Adrenal gland (tissue), 12 donors: ENCODE results near the gene KRTAP16-1. TPM values are rescaled to one million over a fixed set of nuclear protein-coding genes. Genes with fewer than 3 reads are reported as not detected.

Experiments used
- DNase-seq, 7 donors: peaks; one replicate each; pipeline ENCODE4 v3.0.0-alpha.2; 2019 to 2020
- H3K27ac ChIP-seq, 5 donors: fragments of 200-600 bp; sonication (generic) in 4 of 5; 1 replicate in 3 of 5; 2 replicates in 2 of 5; pipeline versions ENCODE4 v1.5.1 to v1.8.0; 2016 to 2020; ENCODE audit warnings: mild to moderate bottlenecking in 1 of 5
- H3K27me3 ChIP-seq: fragments of 200-600 bp; 2 replicates; pipeline ENCODE4 v1.8.0; 2021
- H3K36me3 ChIP-seq, 2 donors: fragments of 200-600 bp; replicated peaks in 1 of 2; 1 replicate in 1 of 2; 2 replicates in 1 of 2; pipeline versions ENCODE4 v1.5.1 to v1.8.0; 2018 to 2022
- H3K4me1 ChIP-seq, 2 donors: fragments of 200-600 bp; replicated peaks in 1 of 2; 1 replicate in 1 of 2; 2 replicates in 1 of 2; pipeline versions ENCODE4 v1.5.1 to v1.8.0; 2018 to 2021
- H3K4me3 ChIP-seq, 4 donors: fragments of 200-600 bp; sonication (generic) in 3 of 4; one replicate each; pipeline ENCODE4 v1.5.1; 2016 to 2018
- H3K9me3 ChIP-seq, 3 donors: fragments of 200-600 bp; sonication (generic) in 1 of 3; replicated peaks in 1 of 3; 1 replicate in 2 of 3; 2 replicates in 1 of 3; pipeline versions ENCODE4 v1.5.1 to v1.8.0; 2016 to 2021
- POLR2A ChIP-seq, 2 donors: fragments of 450-650 bp; IDR thresholded peaks; one replicate each; pipeline ENCODE4 v1.6.1; 2017; ENCODE audit warnings: antibody characterized with exemption in 2 of 2, mild to moderate bottlenecking in 2 of 2, moderate library complexity in 1 of 2
- WGBS, 4 donors: extraction: QIAGEN DNeasy Blood & Tissue Kit in 2 of 4; methylation state at CpG; one replicate each; pipeline versions ENCODE4 v1.1.5 to v1.1.7; 2013 to 2017; 5-methylcytosine and 5-hydroxymethylcytosine counted together
- intact Hi-C, 2 donors: fragments of 100-400 bp; cut with DNase I; formaldehyde crosslinking; loops; one replicate each; pipeline versions ENCODE4 v1.14.1 to v1.15.0; 2022 to 2023
- polyA plus RNA-seq, 3 donors: library from polyadenylated mRNA; stranded (reverse); fragments of 200-250 nt in 2 of 3; fragments of 350-450 nt in 1 of 3; fragmentation: Illumina TruSeq in 1 of 3; extraction: RNeasy Lipid Tissue Mini Kit (QIAGEN cat#74804) in 1 of 3; gene quantifications; one replicate each; pipeline ENCODE4 v1.2.3, GENCODE V29; 2013 to 2014
- total RNA-seq, 9 donors: library from RNA; depleted of rRNA in 4 of 9; stranded (reverse); fragments of >200 nt in 4 of 9; fragments of 120-200 nt in 1 of 9; fragmentation: NEBNext Ultra II Directional in 1 of 9; extraction: Animal tissue kit (Norgen Biotek cat#: 25700) in 1 of 9; gene quantifications; one replicate each; pipeline versions ENCODE4 v1.1.0 to v1.2.4, GENCODE V29; 2013 to 2023
- TF ChIP-seq, protein P1 (sequence below), 6 experiments: fragments of 450-650 bp in 4 of 6; fragments of 200-600 bp in 2 of 6; sonication (generic) in 1 of 6; IDR thresholded peaks; 1 replicate in 5 of 6; 2 replicates in 1 of 6; pipeline versions ENCODE4 v1.5.1 to v1.8.0; 2016 to 2021; ENCODE audit warnings: antibody characterized with exemption in 6 of 6, mild to moderate bottlenecking in 2 of 6, moderate library complexity in 1 of 6
- donor health status: healthy with polysubstance abuse.
- donor health status: Bipolar disorder and iron deficiency.
- donor health status: DM: yes; HTN: yes; CAD: no.
- donor health status: DM: no; HTN: no; CAD: no.
- donor health status: DM: no; HTN: no; CAD: no.
- donor health status: DM: yes; HTN: yes; CAD: no.

KRTAP16-1 gene
- total and polyA plus RNA-seq, 12 donors, result not detected

DNA sequence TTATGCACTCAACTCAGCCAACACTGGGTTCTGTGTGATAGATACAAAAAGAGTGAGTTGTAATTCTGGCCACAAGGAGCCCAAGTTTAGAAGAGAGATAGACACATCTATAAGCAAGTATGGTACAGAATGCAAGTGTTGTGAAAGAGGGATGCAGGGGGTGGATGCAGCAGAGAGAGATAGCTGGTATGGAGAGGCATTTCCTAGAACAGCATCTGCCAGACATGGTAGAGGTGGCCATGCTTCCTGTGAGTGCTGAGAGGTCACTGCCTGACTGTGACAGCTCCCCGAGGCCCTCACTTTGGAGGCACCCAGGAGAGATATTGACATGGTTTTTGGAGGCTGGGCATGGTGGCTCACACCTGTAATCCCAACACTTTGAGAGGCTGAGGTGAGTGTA is 2.0 kb upstream of the KRTAP16-1 start:
- TF ChIP-seq POLR2A (IDR thresholded peaks at IDR 0.05), result no peak
- TF ChIP-seq, protein P1, sequence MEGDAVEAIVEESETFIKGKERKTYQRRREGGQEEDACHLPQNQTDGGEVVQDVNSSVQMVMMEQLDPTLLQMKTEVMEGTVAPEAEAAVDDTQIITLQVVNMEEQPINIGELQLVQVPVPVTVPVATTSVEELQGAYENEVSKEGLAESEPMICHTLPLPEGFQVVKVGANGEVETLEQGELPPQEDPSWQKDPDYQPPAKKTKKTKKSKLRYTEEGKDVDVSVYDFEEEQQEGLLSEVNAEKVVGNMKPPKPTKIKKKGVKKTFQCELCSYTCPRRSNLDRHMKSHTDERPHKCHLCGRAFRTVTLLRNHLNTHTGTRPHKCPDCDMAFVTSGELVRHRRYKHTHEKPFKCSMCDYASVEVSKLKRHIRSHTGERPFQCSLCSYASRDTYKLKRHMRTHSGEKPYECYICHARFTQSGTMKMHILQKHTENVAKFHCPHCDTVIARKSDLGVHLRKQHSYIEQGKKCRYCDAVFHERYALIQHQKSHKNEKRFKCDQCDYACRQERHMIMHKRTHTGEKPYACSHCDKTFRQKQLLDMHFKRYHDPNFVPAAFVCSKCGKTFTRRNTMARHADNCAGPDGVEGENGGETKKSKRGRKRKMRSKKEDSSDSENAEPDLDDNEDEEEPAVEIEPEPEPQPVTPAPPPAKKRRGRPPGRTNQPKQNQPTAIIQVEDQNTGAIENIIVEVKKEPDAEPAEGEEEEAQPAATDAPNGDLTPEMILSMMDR (IDR thresholded peaks at IDR 0.05), result no peak
- H3K27ac ChIP-seq, result no peak overlapping the region
- no peak overlapping the region for H3K4me3 ChIP-seq
- no peaks in the 10 kb centered on the region for H3K36me3 ChIP-seq
- no peaks in the 10 kb centered on the region for H3K4me1 ChIP-seq
- intact Hi-C loops, result no loop called here
- H3K27me3 ChIP-seq, result no peaks in the 10 kb centered on the region
- 60 to 96% (median 78%) methylated on average over 1 of the region's 1 CpG for WGBS, 4 donors
- DNase-seq, result no peak
- H3K9me3 ChIP-seq, result no peaks in the 10 kb centered on the region

GRCh38 chr17:41308251-41308917 is 725 bp downstream of the KRTAP16-1 start:
- Histone ChIP-seq H3K36me3 (no peaks in the 10 kb centered on the region), H3K27me3 (no peaks in the 10 kb centered on the region), H3K27ac (no peak overlapping the region), H3K9me3 (no peaks in the 10 kb centered on the region), H3K4me3 (no peak overlapping the region), H3K4me1 (no peaks in the 10 kb centered on the region)
- 53 to 66% (median 59%) methylated on average over 8 to 10 of the region's 10 CpGs for WGBS, 4 donors
- DNase-seq, result peak in 2 of 7 donors; percentile 8 to 34
- intact Hi-C loops, result no loop called here
- no peak for TF ChIP-seq POLR2A (IDR thresholded peaks at IDR 0.05)
- TF ChIP-seq, protein P1 (IDR thresholded peaks at IDR 0.05), result no peak

DNA sequence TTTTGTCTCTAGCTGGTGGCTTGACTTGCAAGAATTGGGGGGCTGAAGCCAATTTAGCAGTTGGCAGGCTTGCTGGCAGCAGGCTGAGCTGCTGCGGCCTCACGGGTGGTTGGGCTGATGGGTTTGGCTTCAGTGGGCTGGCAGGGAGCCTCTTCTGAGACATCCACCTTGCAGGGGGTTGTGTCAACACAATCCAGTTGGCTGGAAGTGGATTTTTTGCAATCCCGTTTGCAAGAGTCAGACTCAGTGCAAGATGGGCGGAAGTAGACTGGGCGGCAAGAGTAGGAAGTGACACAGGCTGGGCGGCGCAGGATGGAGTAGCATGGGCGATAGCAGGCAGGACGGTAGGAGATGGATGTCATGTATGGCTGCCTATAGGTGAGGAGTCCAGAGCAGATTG is 1.5 kb downstream of the KRTAP16-1 start:
- WGBS, 4 donors, result 71 to 79% (median 76%) methylated on average over 9 of the region's 9 CpGs
- no peak for DNase-seq
- TF ChIP-seq, protein P1 (IDR thresholded peaks at IDR 0.05), result no peak
- TF ChIP-seq POLR2A (IDR thresholded peaks at IDR 0.05), result no peak

DNA sequence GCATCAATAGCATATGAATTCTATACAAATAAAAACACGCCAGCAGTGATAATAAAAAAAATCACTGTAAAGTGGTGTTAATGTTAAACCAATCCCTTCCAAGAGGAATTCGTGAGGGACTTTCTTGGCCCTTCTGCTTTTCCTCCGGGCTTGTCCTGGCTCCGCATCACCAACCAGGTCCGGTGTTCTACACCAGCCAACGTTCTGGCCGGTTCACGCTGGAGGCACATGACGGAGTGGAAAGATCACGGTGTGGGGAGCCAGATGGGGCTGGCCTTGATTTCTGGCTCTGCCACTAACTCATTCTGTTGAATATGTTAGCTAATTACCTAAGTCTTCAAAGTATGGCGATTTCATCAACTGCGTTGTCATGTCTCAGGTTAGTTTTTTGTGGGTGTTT is 5.0 kb downstream of the KRTAP16-1 start:
- Histone ChIP-seq H3K27ac (no peak overlapping the region), H3K4me1 (no peaks in the 10 kb centered on the region), H3K9me3 (no peaks in the 10 kb centered on the region), H3K4me3 (no peak overlapping the region), H3K27me3 (no peaks in the 10 kb centered on the region), H3K36me3 (no peaks in the 10 kb centered on the region)
- no peak for DNase-seq
- intact Hi-C loops, result no loop called here
- WGBS, 4 donors, result 80 to 86% (median 82%) methylated on average over 12 of the region's 12 CpGs
- TF ChIP-seq, protein P1 (IDR thresholded peaks at IDR 0.05), result no peak
- no peak for TF ChIP-seq POLR2A (IDR thresholded peaks at IDR 0.05)

More for the DNA sequence above, 1.5 kb downstream of the KRTAP16-1 start:
- Histone ChIP-seq H3K4me3 (no peak overlapping the region), H3K4me1 (no peaks in the 10 kb centered on the region), H3K27ac (no peak overlapping the region), H3K9me3 (no peaks in the 10 kb centered on the region), H3K27me3 (no peaks in the 10 kb centered on the region), H3K36me3 (no peaks in the 10 kb centered on the region)
- intact Hi-C loops, result no loop called here
